WTC11 (cell line): ENCODE measurements around the gene ATP8B4.

Experiments used
- TP53 ChIP-seq: sonication (generic); formaldehyde crosslinking; IDR thresholded peaks from 2 replicates; pipeline ENCODE4 v1.8.1; 2023; ENCODE audit warnings: mild to moderate bottlenecking, missing genetic modification reagents
- ZNF317 ChIP-seq: sonication (generic); formaldehyde crosslinking; IDR thresholded peaks from 2 replicates; pipeline ENCODE4 v1.8.1; 2023; ENCODE audit warnings: low read depth, mild to moderate bottlenecking, moderate library complexity, missing genetic modification reagents, borderline replicate concordance
- TF ChIP-seq, protein P1 (sequence below): sonication (generic); formaldehyde crosslinking; IDR thresholded peaks from 2 replicates; pipeline ENCODE4 v1.8.0; 2022; ENCODE audit warnings: mild to moderate bottlenecking, missing genetic modification reagents
- TF ChIP-seq, protein P2 (sequence below): fragments of 200-600 bp; IDR thresholded peaks from 2 replicates; pipeline ENCODE4 v1.8.0; 2022; ENCODE audit warnings: antibody characterized with exemption

DNA sequence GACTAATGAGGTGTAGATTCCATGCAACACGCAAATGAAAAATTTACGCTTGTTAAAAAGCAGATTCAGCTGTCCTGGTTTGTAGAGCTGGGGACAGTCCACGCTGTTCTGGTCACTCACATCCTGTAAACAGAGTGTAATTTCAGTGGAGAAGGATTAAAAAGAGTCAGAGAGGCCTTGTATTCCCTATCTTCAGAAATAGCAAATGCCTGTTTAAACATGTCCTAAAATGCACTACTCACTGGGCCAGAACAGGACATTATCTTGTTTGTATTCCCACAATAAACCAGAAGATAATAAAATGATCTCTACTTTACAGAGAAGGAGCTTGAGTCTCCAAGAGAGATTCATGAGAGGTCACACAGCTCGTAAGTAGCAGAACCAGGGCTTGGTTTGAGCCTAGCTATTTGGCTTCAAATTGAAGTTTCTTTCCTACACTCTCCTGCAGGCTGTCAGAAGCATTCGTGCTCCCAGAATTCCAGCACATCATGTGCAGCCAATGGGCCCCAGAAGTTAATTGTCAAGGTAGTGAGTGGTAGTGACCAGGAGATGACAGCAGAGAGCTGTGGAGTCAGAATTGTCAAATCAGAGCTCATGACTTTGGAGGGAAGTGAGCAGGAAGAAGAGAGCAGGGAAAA is 242.5 kb downstream of the ATP8B4 start:
- TF ChIP-seq TP53 (CRISPR knock-in tag) (no peak), ZNF317 (CRISPR knock-in tag) (no peak)
- TF ChIP-seq, protein P1, sequence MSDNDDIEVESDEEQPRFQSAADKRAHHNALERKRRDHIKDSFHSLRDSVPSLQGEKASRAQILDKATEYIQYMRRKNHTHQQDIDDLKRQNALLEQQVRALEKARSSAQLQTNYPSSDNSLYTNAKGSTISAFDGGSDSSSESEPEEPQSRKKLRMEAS (CRISPR knock-in tag) = peak; percentile 69; the same call in 1 of the 2 replicates
- TF ChIP-seq, protein P2, sequence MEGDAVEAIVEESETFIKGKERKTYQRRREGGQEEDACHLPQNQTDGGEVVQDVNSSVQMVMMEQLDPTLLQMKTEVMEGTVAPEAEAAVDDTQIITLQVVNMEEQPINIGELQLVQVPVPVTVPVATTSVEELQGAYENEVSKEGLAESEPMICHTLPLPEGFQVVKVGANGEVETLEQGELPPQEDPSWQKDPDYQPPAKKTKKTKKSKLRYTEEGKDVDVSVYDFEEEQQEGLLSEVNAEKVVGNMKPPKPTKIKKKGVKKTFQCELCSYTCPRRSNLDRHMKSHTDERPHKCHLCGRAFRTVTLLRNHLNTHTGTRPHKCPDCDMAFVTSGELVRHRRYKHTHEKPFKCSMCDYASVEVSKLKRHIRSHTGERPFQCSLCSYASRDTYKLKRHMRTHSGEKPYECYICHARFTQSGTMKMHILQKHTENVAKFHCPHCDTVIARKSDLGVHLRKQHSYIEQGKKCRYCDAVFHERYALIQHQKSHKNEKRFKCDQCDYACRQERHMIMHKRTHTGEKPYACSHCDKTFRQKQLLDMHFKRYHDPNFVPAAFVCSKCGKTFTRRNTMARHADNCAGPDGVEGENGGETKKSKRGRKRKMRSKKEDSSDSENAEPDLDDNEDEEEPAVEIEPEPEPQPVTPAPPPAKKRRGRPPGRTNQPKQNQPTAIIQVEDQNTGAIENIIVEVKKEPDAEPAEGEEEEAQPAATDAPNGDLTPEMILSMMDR = peak; percentile 56; the same call in 1 of the 2 replicates
